Measurements from ENCODE around the gene BRD2.

The BRD2 gene

DNA sequence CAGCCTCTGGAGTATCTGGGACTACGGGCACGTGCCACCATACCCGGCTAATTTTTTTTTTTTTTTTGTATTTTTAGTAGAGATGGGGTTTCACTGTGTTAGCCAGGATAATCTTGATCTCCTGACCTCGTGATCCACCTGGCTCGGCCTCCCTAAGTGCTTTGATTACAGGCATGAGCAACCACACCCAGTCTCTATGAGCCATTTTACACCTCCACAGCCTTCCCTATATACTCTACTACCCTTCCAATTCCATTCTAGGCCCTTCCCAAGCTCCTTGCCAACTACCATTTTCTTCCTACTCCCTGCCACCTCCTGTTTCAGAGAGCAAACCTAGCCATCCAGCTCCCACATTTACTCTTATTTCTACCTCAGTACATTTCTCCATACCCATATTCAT is 7.8 kb upstream of the BRD2 start:
- peaks cover 12% of the 10 kb centered on the region for H3K36me3 ChIP-seq (ENCODE audit: insufficient read depth, insufficient read length, low read length)
- TF ChIP-seq ZNF274 (IDR thresholded peaks at IDR 0.05; ENCODE audit: low read depth, low read length) (no peak), YY1 (IDR thresholded peaks at IDR 0.05; ENCODE audit: insufficient read depth, insufficient read length) (no peak), SUZ12 (IDR thresholded peaks at IDR 0.05; ENCODE audit: extremely low read depth, insufficient read depth, insufficient read length) (no peak)
- no peak overlapping the region for H3K4me3 ChIP-seq (ENCODE audit: insufficient read length, low read depth)
- H3K9me3 ChIP-seq (ENCODE audit: insufficient read depth, low read length): no peaks in the 10 kb centered on the region
- H3K9ac ChIP-seq (ENCODE audit: insufficient read length, low read depth): no peak overlapping the region
- no peak for DNase-seq (ENCODE audit: low read depth, low spot score)
- H3K27me3 ChIP-seq (ENCODE audit: insufficient read depth, insufficient read length): no peaks in the 10 kb centered on the region
- H3K4me1 ChIP-seq (ENCODE audit: insufficient read depth, insufficient read length): no peaks in the 10 kb centered on the region

DNA sequence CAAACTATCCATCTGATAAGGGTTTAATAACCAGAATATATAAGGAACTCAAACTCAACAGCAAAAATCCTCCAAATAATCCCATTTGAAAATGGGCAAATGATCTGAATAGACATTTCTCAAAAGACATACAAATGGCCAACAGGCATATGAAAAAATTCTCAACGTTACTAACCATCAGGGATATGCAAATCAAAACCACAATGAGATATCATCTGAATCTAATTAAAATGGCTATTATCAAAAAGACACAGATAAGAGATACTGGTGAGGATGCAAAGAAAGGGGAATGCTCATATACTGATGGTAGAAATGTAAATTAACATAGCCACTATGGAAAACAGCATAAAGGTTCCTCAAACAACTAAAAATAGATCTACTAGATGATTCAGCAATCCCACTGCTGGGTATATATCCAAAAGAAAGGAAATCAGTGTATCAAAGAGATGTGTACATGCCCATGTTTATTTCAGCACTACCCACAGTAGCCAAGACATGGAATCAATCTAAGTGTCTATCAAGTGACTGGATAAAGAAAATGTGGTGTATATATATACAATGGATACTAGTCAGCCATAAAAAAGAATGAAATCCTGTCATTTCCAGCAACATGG is 6.1 kb upstream of the BRD2 start:
- no peak overlapping the region for H3K4me3 ChIP-seq (ENCODE audit: insufficient read length, low read depth)
- H3K9ac ChIP-seq (ENCODE audit: insufficient read length, low read depth): no peak overlapping the region
- H3K9me3 ChIP-seq (ENCODE audit: insufficient read depth, low read length): no peaks in the 10 kb centered on the region
- H3K36me3 ChIP-seq (ENCODE audit: insufficient read depth, insufficient read length, low read length): peaks cover 16% of the 10 kb centered on the region
- no peaks in the 10 kb centered on the region for H3K27me3 ChIP-seq (ENCODE audit: insufficient read depth, insufficient read length)
- no peaks in the 10 kb centered on the region for H3K4me1 ChIP-seq (ENCODE audit: insufficient read depth, insufficient read length)
- no peak for DNase-seq (ENCODE audit: low read depth, low spot score)
- TF ChIP-seq SUZ12 (IDR thresholded peaks at IDR 0.05; ENCODE audit: extremely low read depth, insufficient read depth, insufficient read length) (no peak), YY1 (IDR thresholded peaks at IDR 0.05; ENCODE audit: insufficient read depth, insufficient read length) (no peak), ZNF274 (IDR thresholded peaks at IDR 0.05; ENCODE audit: low read depth, low read length) (no peak)

DNA sequence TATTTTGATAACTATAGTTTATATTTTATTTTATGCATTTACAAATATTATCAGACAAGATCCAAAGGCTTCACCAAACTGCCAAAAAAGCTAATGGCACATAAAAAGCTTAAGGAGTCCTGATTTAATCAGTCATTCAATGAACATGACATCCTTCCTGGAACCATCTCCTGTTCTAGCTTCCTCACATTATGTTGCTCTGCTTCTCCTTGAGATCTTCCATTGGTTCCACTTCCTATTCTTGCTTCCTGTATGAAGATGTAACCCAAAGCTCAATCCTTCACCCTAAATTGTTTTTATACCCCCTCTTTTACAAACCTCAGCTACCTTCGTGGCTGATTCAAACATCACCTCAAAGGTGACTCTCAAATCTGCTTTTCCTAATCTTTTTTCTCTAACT is 4.5 kb upstream of the BRD2 start:
- Histone ChIP-seq H3K36me3 (ENCODE audit: insufficient read depth, insufficient read length, low read length) (peaks cover 12% of the 10 kb centered on the region), H3K27me3 (ENCODE audit: insufficient read depth, insufficient read length) (no peaks in the 10 kb centered on the region), H3K9ac (ENCODE audit: insufficient read length, low read depth) (no peak overlapping the region), H3K9me3 (ENCODE audit: insufficient read depth, low read length) (no peaks in the 10 kb centered on the region), H3K4me3 (ENCODE audit: insufficient read length, low read depth) (no peak overlapping the region), H3K4me1 (ENCODE audit: insufficient read depth, insufficient read length) (no peaks in the 10 kb centered on the region)
- no peak for TF ChIP-seq ZNF274 (IDR thresholded peaks at IDR 0.05; ENCODE audit: low read depth, low read length)
- no peak for TF ChIP-seq YY1 (IDR thresholded peaks at IDR 0.05; ENCODE audit: insufficient read depth, insufficient read length)
- no peak for TF ChIP-seq SUZ12 (IDR thresholded peaks at IDR 0.05; ENCODE audit: extremely low read depth, insufficient read depth, insufficient read length)
- no peak for DNase-seq (ENCODE audit: low read depth, low spot score)

DNA sequence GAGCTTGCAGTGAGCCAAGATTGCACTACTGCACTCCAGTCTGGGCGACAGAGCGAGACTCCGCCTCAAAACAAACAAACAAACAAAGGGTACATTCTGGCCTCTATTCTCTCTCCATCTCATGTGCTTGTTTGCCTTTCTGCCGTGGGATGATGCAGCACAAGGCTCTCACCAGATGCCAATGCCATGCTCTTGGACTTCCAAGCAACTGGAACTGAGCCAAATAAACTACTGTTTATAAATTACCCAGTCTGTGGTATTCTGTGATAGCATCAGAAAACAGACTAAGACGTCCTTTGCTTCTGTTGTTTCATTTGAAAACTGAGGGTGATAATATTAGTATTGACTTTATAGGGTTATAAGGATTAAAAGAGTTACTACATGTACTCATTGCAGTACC is 3.6 kb upstream of the BRD2 start:
- TF ChIP-seq SUZ12 (IDR thresholded peaks at IDR 0.05; ENCODE audit: extremely low read depth, insufficient read depth, insufficient read length) (no peak), YY1 (IDR thresholded peaks at IDR 0.05; ENCODE audit: insufficient read depth, insufficient read length) (no peak), ZNF274 (IDR thresholded peaks at IDR 0.05; ENCODE audit: low read depth, low read length) (no peak)
- no peak overlapping the region for H3K9ac ChIP-seq (ENCODE audit: insufficient read length, low read depth)
- H3K9me3 ChIP-seq (ENCODE audit: insufficient read depth, low read length): no peaks in the 10 kb centered on the region
- no peaks in the 10 kb centered on the region for H3K27me3 ChIP-seq (ENCODE audit: insufficient read depth, insufficient read length)
- no peak overlapping the region for H3K4me3 ChIP-seq (ENCODE audit: insufficient read length, low read depth)
- H3K36me3 ChIP-seq (ENCODE audit: insufficient read depth, insufficient read length, low read length): peaks cover 16% of the 10 kb centered on the region
- DNase-seq (ENCODE audit: low read depth, low spot score): no peak
- H3K4me1 ChIP-seq (ENCODE audit: insufficient read depth, insufficient read length): no peaks in the 10 kb centered on the region

DNA sequence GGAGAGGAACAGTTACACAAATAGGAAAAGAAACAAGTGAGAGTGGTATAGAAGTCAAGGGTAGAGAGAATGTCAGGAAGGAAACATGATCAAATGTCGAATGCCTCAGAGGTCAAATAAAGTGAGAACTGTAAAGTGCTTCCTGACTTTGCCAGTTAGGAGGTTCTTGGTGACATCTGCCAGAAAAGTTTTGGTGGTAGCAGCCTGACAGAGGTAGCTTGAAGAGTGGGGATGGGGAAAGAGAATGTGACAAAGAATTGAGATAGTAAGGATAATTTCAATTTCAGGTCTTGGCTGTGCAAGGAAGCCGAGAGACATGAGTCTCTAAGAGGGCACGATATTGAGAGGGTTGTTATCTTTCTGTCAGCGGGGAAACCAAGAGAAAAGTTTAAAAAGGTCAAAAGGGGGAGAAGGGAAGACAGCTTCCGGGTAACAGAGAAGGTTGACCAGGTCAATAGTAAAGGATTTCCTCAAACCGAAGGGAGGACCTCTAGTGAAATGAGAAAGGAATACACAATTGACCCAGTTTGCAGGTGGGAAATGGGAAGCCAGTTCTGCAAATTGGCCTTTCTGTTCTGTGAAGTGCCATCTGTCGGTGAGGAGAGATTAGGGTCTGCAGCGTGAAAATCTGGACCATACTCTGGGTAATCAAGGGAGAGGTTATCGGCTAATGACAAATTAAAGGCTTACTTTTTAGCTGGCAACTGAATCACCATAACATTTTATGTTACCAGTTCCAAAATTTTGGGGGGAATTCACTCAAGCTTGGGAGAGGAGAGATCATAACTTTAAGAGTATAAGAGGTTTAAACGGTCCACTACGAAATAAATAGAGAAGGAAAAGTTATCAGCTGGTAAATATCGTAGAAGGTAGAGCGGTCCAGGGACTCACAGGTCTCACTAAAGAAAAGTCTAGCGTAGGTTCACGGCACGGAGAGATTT is 973 bp upstream of the BRD2 start:
- no peak for DNase-seq (ENCODE audit: low read depth, low spot score)

DNA sequence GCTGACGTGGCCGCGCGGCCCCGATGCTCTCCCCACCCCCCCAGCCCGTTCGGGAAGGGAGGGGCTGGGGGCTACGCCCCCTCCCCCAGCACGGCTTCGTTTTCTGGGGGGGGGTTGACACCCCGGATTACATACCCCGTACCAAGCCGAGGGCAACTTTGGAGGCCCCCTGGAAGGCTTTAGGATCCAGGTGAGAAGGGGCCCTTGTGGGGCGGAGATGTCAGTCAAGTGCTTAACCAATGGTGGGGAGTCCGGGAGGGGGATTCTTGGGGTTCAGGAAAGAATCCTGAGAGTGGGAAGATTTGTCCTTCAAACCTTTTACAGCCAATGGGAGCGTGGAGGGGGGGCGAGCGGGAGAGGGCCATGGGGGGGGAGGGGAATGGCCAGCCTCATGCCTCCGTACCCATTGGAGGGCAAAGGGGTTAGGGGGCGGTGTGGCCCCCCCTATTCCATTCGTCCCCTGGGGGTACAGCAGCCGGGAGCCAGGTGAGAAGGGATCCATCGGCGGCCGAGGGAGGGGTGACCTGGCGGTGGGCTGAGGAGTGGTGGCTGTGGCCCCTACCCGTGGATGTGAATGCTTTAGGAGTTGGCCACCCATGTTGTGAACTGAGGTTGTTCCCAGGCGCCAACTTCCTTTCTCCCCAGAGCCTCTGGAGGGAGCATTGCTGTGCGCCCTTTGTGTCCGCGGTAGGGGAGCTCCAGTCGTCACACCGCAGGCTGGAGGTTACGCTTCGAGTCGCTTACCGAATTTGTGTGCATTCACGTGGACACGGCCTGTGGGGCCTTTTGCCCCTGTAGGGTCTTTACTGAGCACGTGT is 682 bp downstream of the BRD2 start:
- Histone ChIP-seq H3K36me3 (ENCODE audit: insufficient read depth, insufficient read length, low read length) (peaks cover 40% of the 10 kb centered on the region), H3K27me3 (ENCODE audit: insufficient read depth, insufficient read length) (no peaks in the 10 kb centered on the region), H3K9me3 (ENCODE audit: insufficient read depth, low read length) (no peaks in the 10 kb centered on the region), H3K9ac (ENCODE audit: insufficient read length, low read depth) (peak overlapping the region; percentile 100), H3K4me3 (ENCODE audit: insufficient read length, low read depth) (peak overlapping the region; percentile 98), H3K4me1 (ENCODE audit: insufficient read depth, insufficient read length) (no peaks in the 10 kb centered on the region)
- TF ChIP-seq SUZ12 (IDR thresholded peaks at IDR 0.05; ENCODE audit: extremely low read depth, insufficient read depth, insufficient read length): no peak
- peak; percentile 71 for DNase-seq (ENCODE audit: low read depth, low spot score)

More for the DNA sequence above, 973 bp upstream of the BRD2 start:
- H3K36me3 ChIP-seq (ENCODE audit: insufficient read depth, insufficient read length, low read length): peaks cover 27% of the 10 kb centered on the region
- H3K27me3 ChIP-seq (ENCODE audit: insufficient read depth, insufficient read length): no peaks in the 10 kb centered on the region
- peak overlapping the region; percentile 97 for H3K9ac ChIP-seq (ENCODE audit: insufficient read length, low read depth)
- H3K4me1 ChIP-seq (ENCODE audit: insufficient read depth, insufficient read length): no peaks in the 10 kb centered on the region
- no peaks in the 10 kb centered on the region for H3K9me3 ChIP-seq (ENCODE audit: insufficient read depth, low read length)
- no peak for TF ChIP-seq ZNF274 (IDR thresholded peaks at IDR 0.05; ENCODE audit: low read depth, low read length)
- TF ChIP-seq YY1 (IDR thresholded peaks at IDR 0.05; ENCODE audit: insufficient read depth, insufficient read length): no peak
- no peak for TF ChIP-seq SUZ12 (IDR thresholded peaks at IDR 0.05; ENCODE audit: extremely low read depth, insufficient read depth, insufficient read length)
- peak overlapping the region; percentile 98 for H3K4me3 ChIP-seq (ENCODE audit: insufficient read length, low read depth)

All from NT2/D1 (cell line).